HL-60 (cell line): Measurements from ENCODE around the gene GAD2.

ENCODE experiments used
- DNase-seq, 2 experiments: peaks; one replicate each; pipeline ENCODE4 v3.0.0-alpha.2; 2010 to 2020; ENCODE audit warnings: low read depth in 1 of 2, low spot score in 1 of 2
- H3K27ac ChIP-seq: fragments of 250-450 bp; sonication (Bioruptor Pico); replicated peaks from 2 replicates; pipeline ENCODE4 v1.5.1; 2020; ENCODE audit warnings: mild to moderate bottlenecking, moderate library complexity
- H3K27me3 ChIP-seq: fragments of 250-450 bp; sonication (Bioruptor Pico); 2 replicates; pipeline ENCODE4 v1.5.1; 2021; ENCODE audit warnings: mild to moderate bottlenecking, moderate library complexity; ENCODE audit not compliant: insufficient read depth, poor library complexity, severe bottlenecking
- H3K4me3 ChIP-seq: replicated peaks from 2 replicates; pipeline ENCODE4 v1.5.1; 2011; ENCODE audit warnings: mild to moderate bottlenecking, control low read depth, low read length; ENCODE audit not compliant: insufficient read depth
- GABPA ChIP-seq: IDR thresholded peaks from 2 replicates; pipeline ENCODE4 v1.6.1; 2012; ENCODE audit warnings: low read depth
- POLR2AphosphoS5 ChIP-seq: IDR thresholded peaks from 2 replicates; pipeline ENCODE4 v1.6.1; 2012; ENCODE audit warnings: low read depth
- SPI1 ChIP-seq: IDR thresholded peaks from 2 replicates; pipeline ENCODE4 v1.6.1; 2012; ENCODE audit warnings: low read depth, mild to moderate bottlenecking, borderline replicate concordance
- TF ChIP-seq, protein P1 (sequence below): IDR thresholded peaks from 2 replicates; pipeline ENCODE4 v1.6.1; 2012; ENCODE audit warnings: low read depth; ENCODE audit not compliant: insufficient replicate concordance
- TF ChIP-seq, protein P2 (sequence below): IDR thresholded peaks from one replicate; pipeline ENCODE4 v1.5.1; 2011; ENCODE audit warnings: low read length, control low read depth, inconsistent platforms; ENCODE audit not compliant: insufficient read depth

The GAD2 gene

GRCh38 chr10:26251925-26252324, 35.4 kb downstream of the GAD2 start:
- Histone ChIP-seq H3K27me3 (no peaks in the 10 kb centered on the region), H3K27ac (no peak overlapping the region), H3K4me3 (no peak overlapping the region)
- TF ChIP-seq, protein P1, sequence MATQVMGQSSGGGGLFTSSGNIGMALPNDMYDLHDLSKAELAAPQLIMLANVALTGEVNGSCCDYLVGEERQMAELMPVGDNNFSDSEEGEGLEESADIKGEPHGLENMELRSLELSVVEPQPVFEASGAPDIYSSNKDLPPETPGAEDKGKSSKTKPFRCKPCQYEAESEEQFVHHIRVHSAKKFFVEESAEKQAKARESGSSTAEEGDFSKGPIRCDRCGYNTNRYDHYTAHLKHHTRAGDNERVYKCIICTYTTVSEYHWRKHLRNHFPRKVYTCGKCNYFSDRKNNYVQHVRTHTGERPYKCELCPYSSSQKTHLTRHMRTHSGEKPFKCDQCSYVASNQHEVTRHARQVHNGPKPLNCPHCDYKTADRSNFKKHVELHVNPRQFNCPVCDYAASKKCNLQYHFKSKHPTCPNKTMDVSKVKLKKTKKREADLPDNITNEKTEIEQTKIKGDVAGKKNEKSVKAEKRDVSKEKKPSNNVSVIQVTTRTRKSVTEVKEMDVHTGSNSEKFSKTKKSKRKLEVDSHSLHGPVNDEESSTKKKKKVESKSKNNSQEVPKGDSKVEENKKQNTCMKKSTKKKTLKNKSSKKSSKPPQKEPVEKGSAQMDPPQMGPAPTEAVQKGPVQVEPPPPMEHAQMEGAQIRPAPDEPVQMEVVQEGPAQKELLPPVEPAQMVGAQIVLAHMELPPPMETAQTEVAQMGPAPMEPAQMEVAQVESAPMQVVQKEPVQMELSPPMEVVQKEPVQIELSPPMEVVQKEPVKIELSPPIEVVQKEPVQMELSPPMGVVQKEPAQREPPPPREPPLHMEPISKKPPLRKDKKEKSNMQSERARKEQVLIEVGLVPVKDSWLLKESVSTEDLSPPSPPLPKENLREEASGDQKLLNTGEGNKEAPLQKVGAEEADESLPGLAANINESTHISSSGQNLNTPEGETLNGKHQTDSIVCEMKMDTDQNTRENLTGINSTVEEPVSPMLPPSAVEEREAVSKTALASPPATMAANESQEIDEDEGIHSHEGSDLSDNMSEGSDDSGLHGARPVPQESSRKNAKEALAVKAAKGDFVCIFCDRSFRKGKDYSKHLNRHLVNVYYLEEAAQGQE, result no peak
- TF ChIP-seq GABPA (no peak), POLR2AphosphoS5 (no peak), SPI1 (no peak)
- TF ChIP-seq, protein P2, sequence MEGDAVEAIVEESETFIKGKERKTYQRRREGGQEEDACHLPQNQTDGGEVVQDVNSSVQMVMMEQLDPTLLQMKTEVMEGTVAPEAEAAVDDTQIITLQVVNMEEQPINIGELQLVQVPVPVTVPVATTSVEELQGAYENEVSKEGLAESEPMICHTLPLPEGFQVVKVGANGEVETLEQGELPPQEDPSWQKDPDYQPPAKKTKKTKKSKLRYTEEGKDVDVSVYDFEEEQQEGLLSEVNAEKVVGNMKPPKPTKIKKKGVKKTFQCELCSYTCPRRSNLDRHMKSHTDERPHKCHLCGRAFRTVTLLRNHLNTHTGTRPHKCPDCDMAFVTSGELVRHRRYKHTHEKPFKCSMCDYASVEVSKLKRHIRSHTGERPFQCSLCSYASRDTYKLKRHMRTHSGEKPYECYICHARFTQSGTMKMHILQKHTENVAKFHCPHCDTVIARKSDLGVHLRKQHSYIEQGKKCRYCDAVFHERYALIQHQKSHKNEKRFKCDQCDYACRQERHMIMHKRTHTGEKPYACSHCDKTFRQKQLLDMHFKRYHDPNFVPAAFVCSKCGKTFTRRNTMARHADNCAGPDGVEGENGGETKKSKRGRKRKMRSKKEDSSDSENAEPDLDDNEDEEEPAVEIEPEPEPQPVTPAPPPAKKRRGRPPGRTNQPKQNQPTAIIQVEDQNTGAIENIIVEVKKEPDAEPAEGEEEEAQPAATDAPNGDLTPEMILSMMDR, result no peak
- no peak for DNase-seq

DNA sequence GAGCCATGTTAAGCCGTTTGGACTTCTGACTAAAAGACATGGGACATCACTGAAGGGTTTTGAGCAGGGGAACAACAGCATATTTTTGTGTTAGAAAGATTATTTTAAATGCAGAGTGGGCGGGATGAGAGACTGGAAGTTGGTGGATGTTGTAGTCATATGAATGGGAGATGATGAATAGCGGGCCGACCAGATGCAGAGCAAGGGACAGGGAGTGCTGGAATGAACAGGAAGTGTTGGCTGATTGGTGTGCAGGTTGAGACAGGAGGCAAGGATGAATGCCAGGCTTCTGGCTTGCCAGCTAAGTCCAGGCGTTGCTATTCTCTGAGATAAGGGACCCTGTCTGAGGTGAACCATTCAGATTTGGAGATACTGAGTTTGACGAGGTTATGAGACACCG, 38.0 kb downstream of the GAD2 start:
- Histone ChIP-seq H3K27me3 (no peaks in the 10 kb centered on the region), H3K27ac (no peak overlapping the region), H3K4me3 (no peak overlapping the region)
- TF ChIP-seq GABPA (no peak), SPI1 (no peak), POLR2AphosphoS5 (no peak)
- TF ChIP-seq, protein P1, result no peak
- TF ChIP-seq, protein P2, result no peak
- no peak for DNase-seq

GRCh38 chr10:26259341-26259740, 42.8 kb downstream of the GAD2 start:
- Histone ChIP-seq H3K27ac (no peak overlapping the region), H3K4me3 (no peak overlapping the region), H3K27me3 (no peaks in the 10 kb centered on the region)
- no peak for TF ChIP-seq POLR2AphosphoS5
- TF ChIP-seq SPI1, result no peak
- TF ChIP-seq, protein P2, result no peak
- no peak for TF ChIP-seq GABPA
- TF ChIP-seq, protein P1, result no peak
- no peak for DNase-seq
